Camera-type eye (tissue), 1 donor: ENCODE results near the gene SNTN. TPM values are rescaled to one million over a fixed set of nuclear protein-coding genes. Genes with fewer than 3 reads are reported as not detected.

ENCODE experiments used
- total RNA-seq: library from RNA; depleted of rRNA; stranded (reverse); fragments of >200 nt; gene quantifications from one replicate; pipeline ENCODE4 v1.2.3, GENCODE V29; 2014

Gene SNTN
- total RNA-seq, result not detected

DNA sequence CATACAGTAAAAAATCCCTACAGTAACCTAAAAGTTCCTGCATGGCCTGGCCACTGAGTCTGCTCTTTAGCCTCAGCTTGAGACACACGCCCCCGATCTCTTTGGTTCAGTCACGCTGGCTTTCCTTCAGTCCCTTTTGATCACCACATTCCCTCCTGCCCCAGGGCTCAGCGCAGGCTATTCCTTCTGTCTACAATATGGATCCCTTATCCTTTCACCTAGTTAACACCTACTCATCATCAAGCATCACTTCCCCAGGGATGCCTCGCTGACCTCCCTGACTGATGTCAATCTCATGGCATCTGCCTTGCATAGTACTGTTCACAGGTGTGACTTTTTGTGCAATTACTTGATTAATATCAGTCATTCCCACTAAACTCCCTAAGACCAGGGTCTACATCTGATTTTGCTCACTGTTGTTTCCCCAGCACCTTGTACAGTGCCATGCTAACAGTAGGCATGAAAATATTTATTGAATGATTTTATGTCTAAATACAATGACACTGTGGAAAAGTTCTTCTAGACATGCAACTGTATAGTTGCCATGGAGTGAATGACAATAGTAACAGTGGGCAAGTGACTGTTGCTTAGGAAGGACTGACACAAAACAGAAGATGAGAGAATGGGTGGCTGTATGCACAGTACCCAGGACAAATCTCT is at the start of gene SNTN:
Gene SNTN (plus strand): TSS at position 610 of the 660 bp plus-strand sequence. CDS start 13 bp downstream, at position 623.

Other genes with a start within 250 kb of the SNTN start
- not detected for gene C3orf49, start 166.6 kb downstream of the SNTN start, total RNA-seq
- gene THOC7, start 211.1 kb downstream of the SNTN start, total RNA-seq, result 48.3 TPM
- gene ATXN7, start 211.2 kb downstream of the SNTN start, total RNA-seq, result 32.7 TPM